K562 (cell line): ENCODE measurements around the gene KLHL22.

Experiments used
- KLF16 ChIP-seq: IDR thresholded peaks from 2 replicates; pipeline ENCODE4 v1.6.1; 2016; ENCODE audit warnings: antibody characterized with exemption
- POLR2AphosphoS5 ChIP-seq: IDR thresholded peaks from 2 replicates; pipeline ENCODE4 v1.6.1; 2011; ENCODE audit warnings: mild to moderate bottlenecking, low read depth, low read length, moderate library complexity; ENCODE audit not compliant: control insufficient read depth, insufficient read depth
- SIN3A ChIP-seq, 2 experiments: fragments of 150-350 bp in 1 of 2; IDR thresholded peaks; 2 replicates each; pipeline ENCODE4 v1.6.1; 2011 to 2016; ENCODE audit warnings: borderline replicate concordance in 2 of 2, low read depth in 2 of 2, low read length in 2 of 2, mild to moderate bottlenecking in 2 of 2, moderate library complexity in 2 of 2; ENCODE audit not compliant: control insufficient read depth in 1 of 2
- TCF3 ChIP-seq: sonication (generic); formaldehyde crosslinking; IDR thresholded peaks from 2 replicates; pipeline ENCODE4 v1.4.0; 2020; ENCODE audit warnings: mild to moderate bottlenecking, missing genetic modification reagents
- TRIM24 ChIP-seq, 2 experiments: fragments of 450-650 bp; IDR thresholded peaks; 2 replicates each; pipeline ENCODE4 v1.6.1; 2016
- ZKSCAN3 ChIP-seq: fragments of 250-450 bp; sonication (Bioruptor Pico); IDR thresholded peaks from 2 replicates; pipeline ENCODE4 v1.4.0; 2020
- ZNF589 ChIP-seq: fragments of 200-800 bp; sonication (Bioruptor generic); IDR thresholded peaks from 2 replicates; pipeline ENCODE4 v1.6.1; 2016; ENCODE audit warnings: low read depth, missing genetic modification characterization, missing compliant biosample characterization
- TF ChIP-seq, protein P1 (sequence below), 3 experiments: IDR thresholded peaks in 2 of 3; conservative IDR thresholded peaks in 1 of 3; 2 replicates each; pipeline ENCODE4 v1.5.1; 2011 to 2012; ENCODE audit warnings: low read length in 3 of 3, mild to moderate bottlenecking in 3 of 3, control low read depth in 2 of 3, improper control_type of control experiment in 1 of 3, inconsistent platforms in 1 of 3, low read depth in 1 of 3, mixed read lengths in 1 of 3, moderate library complexity in 1 of 3; ENCODE audit not compliant: insufficient read depth in 2 of 3
- TF ChIP-seq, protein P2 (sequence below), 2 experiments: fragments of 200-800 bp in 1 of 2; sonication (Bioruptor generic) in 1 of 2; sonication (generic) in 1 of 2; formaldehyde crosslinking in 1 of 2; IDR thresholded peaks in 1 of 2; conservative IDR thresholded peaks in 1 of 2; 2 replicates each; pipeline versions ENCODE4 v1.5.0 to v1.6.1; 2016 to 2020; ENCODE audit warnings: missing compliant biosample characterization in 1 of 2, missing genetic modification characterization in 1 of 2, missing genetic modification reagents in 1 of 2
- TF ChIP-seq, protein P3 (sequence below): sonication (generic); formaldehyde crosslinking; IDR thresholded peaks from 2 replicates; pipeline ENCODE4 v1.8.1; 2022; ENCODE audit warnings: missing genetic modification reagents

GRCh38 chr22:20542055-20542454 lies 46.5 kb upstream of the KLHL22 start:
- no peak for TF ChIP-seq TRIM24 (IDR thresholded peaks at IDR 0.05)
- no peak for TF ChIP-seq TCF3 (CRISPR knock-in tag)
- TF ChIP-seq, protein P1, sequence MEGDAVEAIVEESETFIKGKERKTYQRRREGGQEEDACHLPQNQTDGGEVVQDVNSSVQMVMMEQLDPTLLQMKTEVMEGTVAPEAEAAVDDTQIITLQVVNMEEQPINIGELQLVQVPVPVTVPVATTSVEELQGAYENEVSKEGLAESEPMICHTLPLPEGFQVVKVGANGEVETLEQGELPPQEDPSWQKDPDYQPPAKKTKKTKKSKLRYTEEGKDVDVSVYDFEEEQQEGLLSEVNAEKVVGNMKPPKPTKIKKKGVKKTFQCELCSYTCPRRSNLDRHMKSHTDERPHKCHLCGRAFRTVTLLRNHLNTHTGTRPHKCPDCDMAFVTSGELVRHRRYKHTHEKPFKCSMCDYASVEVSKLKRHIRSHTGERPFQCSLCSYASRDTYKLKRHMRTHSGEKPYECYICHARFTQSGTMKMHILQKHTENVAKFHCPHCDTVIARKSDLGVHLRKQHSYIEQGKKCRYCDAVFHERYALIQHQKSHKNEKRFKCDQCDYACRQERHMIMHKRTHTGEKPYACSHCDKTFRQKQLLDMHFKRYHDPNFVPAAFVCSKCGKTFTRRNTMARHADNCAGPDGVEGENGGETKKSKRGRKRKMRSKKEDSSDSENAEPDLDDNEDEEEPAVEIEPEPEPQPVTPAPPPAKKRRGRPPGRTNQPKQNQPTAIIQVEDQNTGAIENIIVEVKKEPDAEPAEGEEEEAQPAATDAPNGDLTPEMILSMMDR (IDR thresholded peaks at IDR 0.05 in 2 of 3, conservative IDR thresholded peaks at IDR 0.05 in 1 of 3; ENCODE audit: insufficient read depth in 2 of 3, low read depth in 1 of 3, low read length in 3 of 3) = no peak
- TF ChIP-seq, protein P2, sequence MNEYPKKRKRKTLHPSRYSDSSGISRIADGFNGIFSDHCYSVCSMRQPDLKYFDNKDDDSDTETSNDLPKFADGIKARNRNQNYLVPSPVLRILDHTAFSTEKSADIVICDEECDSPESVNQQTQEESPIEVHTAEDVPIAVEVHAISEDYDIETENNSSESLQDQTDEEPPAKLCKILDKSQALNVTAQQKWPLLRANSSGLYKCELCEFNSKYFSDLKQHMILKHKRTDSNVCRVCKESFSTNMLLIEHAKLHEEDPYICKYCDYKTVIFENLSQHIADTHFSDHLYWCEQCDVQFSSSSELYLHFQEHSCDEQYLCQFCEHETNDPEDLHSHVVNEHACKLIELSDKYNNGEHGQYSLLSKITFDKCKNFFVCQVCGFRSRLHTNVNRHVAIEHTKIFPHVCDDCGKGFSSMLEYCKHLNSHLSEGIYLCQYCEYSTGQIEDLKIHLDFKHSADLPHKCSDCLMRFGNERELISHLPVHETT (CRISPR knock-in tag; conservative IDR thresholded peaks at IDR 0.05 in 1 of 2, IDR thresholded peaks at IDR 0.05 in 1 of 2) = no peak
- TF ChIP-seq KLF16 = no peak
- no peak for TF ChIP-seq POLR2AphosphoS5
- TF ChIP-seq ZKSCAN3 (CRISPR knock-in tag) = no peak
- no peak for TF ChIP-seq SIN3A (IDR thresholded peaks at IDR 0.05; ENCODE audit: borderline replicate concordance in 2 of 2, control insufficient read depth in 1 of 2, low read depth in 2 of 2, low read length in 2 of 2)
- TF ChIP-seq ZNF589 (CRISPR knock-in tag) = no peak
- TF ChIP-seq, protein P3, sequence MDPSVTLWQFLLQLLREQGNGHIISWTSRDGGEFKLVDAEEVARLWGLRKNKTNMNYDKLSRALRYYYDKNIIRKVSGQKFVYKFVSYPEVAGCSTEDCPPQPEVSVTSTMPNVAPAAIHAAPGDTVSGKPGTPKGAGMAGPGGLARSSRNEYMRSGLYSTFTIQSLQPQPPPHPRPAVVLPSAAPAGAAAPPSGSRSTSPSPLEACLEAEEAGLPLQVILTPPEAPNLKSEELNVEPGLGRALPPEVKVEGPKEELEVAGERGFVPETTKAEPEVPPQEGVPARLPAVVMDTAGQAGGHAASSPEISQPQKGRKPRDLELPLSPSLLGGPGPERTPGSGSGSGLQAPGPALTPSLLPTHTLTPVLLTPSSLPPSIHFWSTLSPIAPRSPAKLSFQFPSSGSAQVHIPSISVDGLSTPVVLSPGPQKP (CRISPR knock-in tag) = no peak
